GM19468 (cell line): ENCODE results near the gene UBALD1.
"Not testable (repeated sequence)": the region's sequence is repeated elsewhere in the genome, so short reads cannot be mapped to it uniquely, and the experiment has no call there.

Source experiments
- ATAC-seq: cut with Tn5 transposase; IDR thresholded peaks from one replicate; pipeline ENCODE4 v1.9.1; 2021; ENCODE audit warnings: mild to moderate bottlenecking, moderate library complexity, moderate number of reproducible peaks; ENCODE audit not compliant: unreplicated experiment; ENCODE audit errors: extremely low read depth

UBALD1 gene

DNA sequence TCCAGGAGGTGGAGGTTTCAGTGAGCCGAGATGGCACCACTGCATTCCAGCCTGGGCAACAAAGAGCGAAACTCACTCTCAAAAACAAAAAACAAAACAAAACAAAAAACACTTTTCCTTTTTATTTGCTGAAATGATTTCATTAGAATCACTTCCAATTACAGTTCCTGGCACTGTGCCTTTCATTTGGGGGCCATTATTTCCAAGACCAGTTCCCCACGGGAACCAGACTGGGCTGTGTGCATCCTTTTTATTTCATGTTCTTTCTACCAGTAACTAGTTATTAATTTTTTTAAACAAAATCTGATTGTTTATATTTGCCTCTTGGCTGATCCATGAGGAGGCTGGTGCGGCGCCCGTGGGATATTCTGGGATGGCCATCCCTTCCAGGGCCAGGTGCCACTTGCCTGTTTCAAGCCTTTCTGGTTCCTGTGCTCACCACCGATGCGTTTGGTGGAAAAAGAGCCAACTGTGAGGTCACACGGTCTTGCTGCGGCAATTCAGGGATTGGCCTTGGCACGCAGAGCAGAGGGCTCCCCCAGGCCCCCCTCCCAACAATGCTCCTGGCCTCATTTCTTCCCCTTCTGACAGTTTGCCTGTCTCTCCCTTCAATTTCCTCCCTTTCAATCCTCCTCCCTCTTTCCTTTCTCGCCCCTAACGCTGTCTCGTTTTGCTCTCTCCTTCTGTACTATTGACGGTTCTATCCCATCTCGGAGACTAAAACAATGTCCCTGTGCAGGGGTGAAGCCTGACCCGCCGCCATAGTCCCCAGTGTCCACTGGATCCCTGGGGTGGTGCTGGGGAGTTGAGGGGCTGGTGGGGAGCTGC lies 13.4 kb downstream of the UBALD1 start:
- no peak for ATAC-seq

DNA sequence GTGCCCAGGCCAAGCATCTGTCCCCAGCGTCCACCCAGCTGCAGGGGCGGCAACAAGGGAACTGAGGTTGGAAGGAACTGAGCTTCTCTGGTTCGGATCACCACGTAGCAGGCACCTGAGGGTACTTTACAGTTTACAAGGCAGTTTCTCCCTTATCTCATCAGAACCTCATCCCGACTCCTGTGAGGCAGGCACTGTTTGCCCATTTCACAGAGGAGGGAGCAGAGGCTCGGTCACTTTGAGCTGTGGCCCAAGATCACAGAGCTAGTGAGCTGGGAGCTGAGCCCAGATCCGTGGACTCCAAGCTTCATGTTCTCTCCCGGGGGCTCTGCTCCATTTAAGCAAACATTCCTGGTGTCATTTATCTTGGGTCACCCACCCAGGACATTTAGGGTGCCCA lies 15.1 kb downstream of the UBALD1 start:
- no peak for ATAC-seq

DNA sequence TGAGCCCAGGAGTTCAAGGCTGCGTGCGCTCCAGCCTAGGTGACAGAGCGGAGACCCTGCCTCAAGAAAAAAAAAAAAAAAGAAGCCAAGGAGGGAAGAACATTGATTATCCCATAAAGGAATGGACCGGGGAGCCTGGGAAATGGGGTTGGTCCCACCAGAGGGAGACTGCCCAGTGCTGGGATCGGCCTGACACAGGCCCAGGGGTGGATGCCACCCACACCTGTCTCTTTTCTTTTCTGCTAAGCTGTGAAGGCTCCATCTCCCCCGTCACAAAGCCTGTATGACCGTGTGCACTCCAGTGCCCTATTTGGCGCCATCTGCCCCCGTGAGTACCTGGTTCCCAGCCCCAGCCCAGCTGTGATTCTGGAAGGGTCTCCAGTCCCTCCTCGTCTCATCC lies 15.7 kb downstream of the UBALD1 start:
- ATAC-seq, result no peak

DNA sequence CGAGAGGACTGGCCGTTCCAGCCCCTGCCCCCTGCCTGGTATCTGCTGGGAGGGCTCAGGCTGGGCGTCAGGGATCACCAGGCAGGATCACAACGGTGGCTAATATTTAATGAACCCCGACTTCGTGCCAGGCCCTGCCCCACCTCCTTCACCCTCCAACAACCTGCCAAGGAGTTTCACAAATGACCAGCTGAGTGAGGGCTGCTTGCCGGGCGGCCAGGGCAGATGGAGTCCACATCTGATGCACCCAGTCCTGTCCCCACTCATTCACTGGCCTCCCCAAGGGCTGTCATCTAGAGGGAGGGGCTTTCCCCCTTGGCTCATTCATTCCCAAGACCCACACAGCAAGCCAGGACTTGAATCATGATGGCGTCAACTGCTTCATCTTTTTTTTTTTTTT lies 17.5 kb downstream of the UBALD1 start:
- ATAC-seq, result no peak

DNA sequence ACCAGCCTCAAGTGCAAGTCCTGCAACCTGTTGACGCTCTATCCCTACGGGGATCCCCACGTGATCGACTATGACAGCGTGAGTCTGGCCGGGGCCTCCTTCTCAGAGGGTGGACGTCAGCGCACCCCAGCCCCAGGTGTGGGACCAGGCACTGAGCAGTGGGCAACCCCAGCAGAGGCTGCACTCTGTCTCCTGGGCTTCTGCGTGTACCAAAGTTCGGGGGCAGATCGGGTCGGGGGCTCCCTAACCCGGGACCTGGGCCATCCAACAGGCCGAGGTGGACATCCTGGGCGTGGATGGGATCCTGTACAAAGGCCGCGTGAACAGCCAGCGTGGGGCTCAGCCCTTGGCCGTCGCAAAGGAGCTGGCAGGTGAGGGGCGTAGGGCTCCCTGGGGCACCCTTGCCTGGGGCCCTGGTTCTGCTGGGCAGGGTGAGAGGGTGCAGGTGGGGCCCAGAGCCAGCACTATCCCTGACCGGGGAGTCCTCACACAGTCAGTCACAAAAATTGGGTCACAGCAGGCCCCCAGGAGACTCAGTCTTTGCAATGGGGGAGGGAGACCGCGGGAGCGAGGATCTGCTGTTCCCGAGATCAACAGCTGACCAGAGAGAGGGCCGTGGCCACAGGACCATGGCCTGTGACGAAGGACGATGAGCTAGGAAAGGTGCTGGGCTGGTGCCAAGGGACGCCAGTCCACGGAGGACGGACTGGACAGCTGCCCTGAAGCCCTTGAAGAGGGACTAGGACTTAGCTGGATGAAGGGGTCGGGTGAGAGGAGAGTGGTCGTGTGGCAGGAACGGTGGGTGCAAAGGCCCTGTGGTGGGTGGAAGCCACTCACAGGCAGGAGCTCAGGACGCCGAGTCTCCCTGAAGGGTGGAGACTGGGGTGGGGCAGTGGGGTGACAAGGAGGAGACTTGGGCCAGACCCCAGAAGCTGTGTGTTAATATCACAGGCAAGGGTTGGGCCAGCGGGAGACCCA lies 20.0 kb downstream of the UBALD1 start:
- no peak for ATAC-seq

DNA sequence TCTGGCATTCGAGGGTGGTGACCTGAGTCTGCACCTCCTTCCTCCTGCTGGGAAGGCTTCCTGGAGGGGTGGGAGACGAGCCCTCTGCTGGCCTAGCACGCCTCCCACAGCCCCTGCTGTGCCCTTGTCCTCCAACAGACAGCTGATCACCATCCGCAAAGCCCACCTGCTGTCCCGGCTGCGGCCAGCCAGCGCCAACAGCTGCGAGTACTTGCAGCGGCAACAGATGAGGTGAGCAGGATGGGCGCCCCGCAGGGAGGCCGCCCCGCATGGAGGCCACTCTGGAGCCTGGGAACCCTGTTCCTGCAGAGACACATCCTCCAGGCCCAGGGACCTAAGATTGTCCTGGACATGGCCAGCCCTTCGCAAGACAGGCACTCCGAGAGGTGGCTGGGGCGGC lies 21.6 kb downstream of the UBALD1 start:
- no peak for ATAC-seq

DNA sequence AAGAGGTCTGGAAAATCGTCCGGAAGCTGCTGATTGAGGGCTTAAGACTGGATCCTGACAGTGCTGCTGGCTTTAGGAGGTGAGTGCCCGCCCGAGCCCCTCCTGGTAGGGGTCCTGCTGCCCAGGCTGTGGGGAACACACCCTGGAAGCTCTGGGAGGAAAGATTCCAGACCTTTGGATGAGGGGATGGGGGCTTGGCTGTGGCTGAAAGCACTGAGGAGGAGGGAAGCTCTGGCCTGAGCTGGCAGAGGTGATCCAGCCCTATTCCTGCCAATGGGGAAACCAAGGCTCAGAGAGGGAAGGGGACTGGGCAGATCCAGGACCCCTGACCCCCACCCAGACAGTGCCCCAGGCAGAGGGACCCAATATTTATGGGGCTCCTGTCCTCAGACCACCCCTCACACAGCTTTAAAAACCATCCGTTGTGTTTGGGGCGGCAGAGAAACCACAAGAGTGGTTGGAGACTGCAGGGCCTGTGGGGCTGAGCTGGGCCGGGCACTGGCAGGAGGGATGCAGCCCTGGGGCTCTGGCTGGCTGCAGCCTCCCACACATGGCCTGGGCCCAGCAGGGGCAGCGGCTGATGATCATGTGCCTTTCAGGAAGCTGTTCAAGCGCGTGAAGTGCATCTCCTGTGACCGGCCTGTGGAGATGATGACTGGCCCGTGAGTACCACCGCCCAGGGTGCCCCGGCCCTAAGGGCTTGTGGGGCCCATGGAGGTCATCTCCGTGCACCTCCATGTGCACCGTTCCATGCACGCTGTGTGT lies 22.8 kb downstream of the UBALD1 start:
- no peak for ATAC-seq

DNA sequence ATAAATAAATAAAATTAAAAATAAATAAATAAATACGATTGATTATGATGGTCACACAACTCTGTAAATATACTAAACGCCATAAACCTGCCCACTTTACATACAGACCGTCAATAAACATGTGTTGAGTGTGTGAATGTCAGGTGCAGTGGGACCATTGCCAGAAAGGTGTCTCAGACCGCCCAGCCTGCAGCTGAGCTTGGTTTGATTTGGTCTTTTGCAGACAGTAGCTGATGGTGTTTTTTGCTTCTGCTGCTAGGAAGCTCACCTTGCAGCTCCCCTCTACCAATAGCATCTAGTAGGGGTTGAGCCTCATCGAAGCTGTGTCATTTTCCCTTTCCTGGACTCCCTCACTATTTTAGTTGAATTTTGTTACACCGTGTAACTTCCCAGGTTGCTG lies 23.5 kb downstream of the UBALD1 start:
- no peak for ATAC-seq

DNA sequence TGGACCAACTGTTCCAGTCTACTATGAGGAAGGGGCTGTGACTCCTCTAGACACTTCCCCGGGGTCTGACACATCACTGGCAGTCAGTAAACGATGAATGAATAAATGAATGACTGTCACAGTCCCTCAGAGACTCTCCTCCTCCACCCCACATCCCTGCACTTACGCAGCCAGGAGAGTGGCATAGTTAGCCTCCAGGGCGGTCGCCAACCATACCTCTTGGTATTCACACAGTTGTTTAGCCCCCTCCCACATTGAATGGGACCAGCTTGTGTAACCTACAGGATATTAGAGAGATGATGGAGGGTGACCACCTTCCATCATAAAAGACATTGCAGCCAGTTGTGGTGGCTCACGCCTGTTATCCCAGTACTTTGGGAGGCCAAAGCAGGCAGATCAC lies 25.7 kb downstream of the UBALD1 start:
- ATAC-seq, result no peak

DNA sequence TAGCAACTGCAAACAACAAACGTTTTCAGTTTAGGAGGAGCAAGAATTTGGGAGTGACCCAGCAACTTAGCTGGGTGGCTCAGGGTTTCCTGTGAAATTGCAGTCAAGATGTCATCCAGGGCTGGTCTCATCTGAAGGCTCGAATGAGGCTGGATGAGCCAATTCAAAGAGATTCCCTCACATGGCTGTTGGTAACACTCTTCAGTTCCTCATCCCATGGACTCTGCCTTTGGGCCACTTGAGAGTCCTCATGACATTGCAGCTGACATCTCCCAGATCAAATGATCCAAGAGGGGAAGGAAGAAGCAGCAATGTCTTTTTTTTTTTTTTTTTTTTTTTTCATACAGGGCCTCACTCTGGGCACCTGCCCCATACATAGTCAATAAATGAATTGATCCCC lies 26.3 kb downstream of the UBALD1 start:
- ATAC-seq, result no peak

DNA sequence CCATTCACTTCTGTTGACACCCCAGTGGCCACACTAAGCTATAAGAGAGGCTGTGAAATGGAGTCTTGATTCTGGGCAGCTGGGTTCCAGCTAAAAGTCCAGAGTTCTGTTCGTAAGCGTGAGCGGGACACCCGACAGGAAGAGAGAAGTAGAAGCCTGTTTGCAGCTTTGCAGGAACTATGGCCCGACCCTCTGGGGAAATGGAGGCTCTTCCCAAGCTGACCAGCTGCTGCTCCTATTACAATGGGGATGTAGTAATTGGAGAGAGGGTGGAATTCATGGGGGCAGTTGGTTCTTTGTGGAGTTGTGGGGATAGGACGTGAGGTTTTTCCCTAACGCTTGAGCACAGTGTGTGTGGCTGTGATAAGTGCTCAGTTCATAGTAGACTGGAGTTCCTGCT lies 28.4 kb downstream of the UBALD1 start:
- ATAC-seq, result no peak

DNA sequence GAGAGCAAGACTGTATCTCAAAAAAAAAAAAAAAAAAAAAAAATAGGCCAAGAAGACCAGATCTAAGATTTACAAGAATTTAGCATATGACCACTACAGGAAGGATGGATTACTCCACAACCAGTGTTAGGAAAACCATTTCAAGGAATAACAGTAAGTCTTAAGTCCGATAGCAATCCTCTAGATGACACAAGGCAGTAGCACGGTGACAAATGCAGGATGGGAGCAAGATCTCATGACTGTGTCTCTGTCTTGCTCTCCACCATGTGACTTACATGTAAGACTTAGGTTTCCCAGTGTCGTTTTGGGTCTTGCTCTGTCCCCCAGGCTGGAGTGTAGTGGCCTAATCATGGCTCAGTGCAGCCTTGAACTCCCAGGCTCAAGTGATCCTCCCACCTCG lies 30.8 kb downstream of the UBALD1 start:
- no peak for ATAC-seq

DNA sequence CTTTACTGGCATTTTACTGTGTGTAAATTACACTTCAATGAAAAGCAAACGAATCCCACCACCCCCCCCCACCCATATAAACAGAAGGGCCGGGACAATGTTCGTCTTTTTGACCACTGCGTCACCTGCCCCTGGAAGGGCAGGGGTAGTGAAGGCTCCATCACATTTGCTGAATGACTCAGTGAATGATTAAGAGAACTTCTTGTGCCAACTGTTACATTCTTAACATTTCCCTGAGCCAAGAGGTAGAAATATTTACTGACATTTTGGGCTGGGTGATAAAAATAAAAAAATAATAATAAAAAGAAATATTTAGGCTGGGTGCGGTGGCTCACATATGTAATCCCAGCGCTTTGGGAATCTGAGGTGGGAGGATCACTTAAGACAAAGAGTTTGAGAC lies 34.4 kb downstream of the UBALD1 start:
- ATAC-seq, result no peak

DNA sequence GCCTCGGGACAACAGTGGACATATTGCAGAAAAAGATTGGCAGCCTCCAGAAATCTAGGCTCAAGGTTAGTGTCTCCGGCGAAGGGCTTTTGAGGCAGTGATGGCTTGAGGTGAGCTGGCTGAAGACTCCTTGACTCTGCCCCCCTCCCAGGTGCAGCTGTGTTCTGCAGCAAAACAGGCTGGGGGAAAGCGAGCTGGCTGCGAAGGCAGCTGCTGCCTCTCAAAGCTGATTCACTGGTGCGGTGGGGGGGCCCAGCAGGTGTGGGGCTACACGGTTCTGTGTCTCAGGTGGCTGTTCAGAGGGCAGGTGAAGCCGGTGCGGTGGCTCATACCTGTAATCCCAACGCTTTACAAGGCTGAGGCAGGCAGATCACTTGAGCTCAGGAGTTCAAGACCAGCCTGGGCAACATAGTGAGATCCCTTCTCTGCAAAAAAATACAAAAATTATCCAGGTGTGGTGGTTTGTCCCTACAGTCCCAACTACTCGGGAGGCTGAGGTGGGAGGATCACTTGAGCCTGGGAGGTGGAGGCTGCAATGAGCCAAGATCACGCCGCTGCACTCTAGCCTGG lies 35.6 kb downstream of the UBALD1 start:
- no peak for ATAC-seq

DNA sequence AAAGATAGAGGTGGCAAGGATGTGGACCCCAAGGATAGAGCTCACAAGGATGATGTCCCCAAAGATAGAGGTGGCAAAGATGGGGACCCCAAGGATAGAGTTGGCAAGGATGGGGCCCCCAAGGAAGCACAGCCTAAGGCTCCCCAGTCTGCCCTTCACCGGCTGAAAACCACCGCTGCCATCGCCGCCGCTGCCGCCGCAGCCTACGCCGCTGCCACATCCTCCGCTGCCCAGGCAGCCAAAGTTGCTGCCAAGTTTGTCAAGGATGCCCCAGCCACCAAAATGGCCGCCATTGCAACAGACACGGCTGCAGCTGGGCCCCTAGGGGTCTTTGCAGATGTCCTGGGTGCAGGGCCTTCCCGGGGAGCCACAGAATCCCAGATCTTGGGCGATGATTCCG lies 38.7 kb downstream of the UBALD1 start:
- no peak for ATAC-seq

DNA sequence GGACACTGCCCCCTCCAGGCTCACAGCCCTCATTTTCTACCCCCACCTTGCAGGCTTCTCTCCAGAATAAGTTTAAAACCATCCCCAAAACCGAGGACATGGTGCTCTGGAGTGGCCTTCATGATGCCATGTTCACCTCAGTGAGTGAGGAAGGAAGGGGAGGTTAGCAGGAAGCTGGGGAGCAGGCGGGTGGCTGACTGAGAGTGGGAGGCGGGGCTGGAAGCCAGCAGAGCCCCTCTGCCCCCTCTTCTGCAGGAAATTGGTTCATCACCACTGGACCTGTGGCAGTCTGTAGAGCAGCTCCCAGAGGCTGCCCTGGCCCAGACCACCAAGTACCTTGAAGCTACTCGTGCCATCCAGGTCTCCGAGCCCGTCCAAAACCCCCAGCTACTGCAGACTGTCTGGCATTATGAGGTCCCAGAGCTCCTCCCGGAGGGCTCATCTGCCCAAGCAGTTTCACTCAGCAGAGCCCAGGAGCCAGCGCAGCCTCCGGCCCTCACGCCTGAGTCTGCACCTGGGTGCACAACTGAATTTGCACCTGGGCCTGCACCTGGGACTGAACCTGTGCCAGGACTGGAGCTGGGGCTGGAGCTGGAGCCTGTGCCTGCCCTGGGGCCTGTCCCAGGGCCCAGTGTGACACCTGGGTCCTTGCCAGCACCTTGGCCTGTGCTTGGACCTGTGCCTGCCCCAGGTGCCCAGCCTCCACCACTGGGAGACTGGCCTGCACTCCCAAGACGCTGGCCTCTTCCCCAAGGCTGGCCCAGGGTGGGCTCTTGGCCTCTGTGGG lies 39.6 kb downstream of the UBALD1 start:
- no peak for ATAC-seq

DNA sequence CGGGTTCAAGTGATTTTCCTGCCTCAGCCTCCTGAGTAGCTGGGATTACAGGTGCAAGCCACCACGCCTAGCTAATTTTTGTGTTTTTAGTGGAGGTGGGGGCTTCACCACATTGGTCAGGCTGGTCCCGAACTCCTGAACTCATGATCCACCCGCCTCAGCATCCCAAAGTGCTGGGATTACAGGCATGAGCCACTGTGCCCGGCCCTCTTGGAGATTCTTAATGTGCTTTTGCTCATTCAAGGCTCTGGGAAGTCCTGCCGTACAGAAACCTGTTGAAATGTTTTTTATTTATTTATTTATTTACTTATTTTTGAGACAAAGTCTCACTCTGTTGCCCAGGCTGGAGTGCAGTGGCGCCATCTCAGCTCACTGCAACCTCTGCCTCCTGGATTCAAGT lies 40.8 kb downstream of the UBALD1 start:
- not testable (repeated sequence) for ATAC-seq

DNA sequence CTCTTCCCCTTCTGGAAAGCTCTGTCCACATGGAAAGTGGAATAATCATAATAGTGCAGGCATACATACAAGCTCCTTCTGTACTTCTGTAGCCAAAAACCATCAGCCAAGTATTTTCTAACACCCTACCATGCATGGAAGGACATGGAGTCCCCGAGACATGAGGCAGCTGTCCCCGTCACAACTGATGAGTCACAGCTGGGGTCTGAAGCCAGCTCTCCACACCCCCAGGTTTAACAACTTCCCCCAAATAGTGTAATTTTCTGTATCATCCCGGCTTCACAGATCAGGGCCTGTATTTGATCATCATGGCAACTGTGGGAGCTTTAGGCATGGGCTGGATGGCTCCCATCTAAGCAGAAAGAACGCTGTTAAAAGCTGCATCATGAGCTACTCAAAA lies 42.0 kb downstream of the UBALD1 start:
- no peak for ATAC-seq

DNA sequence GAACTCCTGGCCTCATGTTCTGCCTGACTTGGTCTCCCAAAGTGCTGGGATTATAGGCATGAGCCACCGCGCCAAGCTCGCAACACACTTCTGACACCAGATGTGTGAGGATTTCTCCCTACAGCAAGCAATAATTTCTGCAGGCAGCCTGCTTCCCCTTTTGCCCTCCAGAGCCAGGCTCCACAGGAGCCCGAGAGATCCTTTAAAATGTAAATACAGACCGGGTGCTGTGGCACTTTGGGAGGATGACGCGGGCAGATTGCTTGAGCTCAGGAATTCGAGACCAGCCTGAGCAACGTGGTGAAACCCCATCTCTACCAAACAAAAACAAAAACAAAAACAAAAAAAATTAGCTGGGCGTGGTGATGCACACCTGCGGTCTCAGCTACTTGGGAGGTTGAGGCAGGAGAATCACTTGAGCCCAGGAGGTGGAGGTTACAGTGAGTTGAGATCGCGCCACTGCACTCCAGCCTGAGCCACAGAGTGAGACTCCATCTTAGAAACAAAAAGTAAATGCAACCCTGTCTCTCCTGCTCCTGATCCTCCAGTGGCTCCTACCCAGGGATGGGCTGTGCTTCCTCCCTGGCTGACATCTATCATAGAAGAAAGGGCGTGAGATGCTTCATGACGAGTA lies 43.9 kb downstream of the UBALD1 start:
- ATAC-seq, result no peak
